Thyroid gland (tissue), 4 donors: Measurements from ENCODE around the gene JSRP1. TPM values are rescaled to one million over a fixed set of nuclear protein-coding genes. Genes with fewer than 3 reads are reported as not detected.

Source experiments
- DNase-seq, 2 donors: peaks; one replicate each; pipeline ENCODE4 v3.0.0-alpha.2; 2019
- H3K27ac ChIP-seq, 3 donors: fragments of 200-600 bp; sonication (generic); 1 replicate in 2 of 3; 2 replicates in 1 of 3; pipeline ENCODE4 v1.5.1; 2016 to 2019; ENCODE audit warnings: mild to moderate bottlenecking in 1 of 3, moderate library complexity in 1 of 3
- H3K27me3 ChIP-seq: fragments of 200-600 bp; sonication (generic); one replicate; pipeline ENCODE4 v1.5.1; 2019
- H3K36me3 ChIP-seq, 2 donors: fragments of 200-600 bp; sonication (generic); one replicate each; pipeline ENCODE4 v1.5.1; 2016 to 2019
- H3K4me1 ChIP-seq, 2 donors: fragments of 200-600 bp; sonication (generic); one replicate each; pipeline ENCODE4 v1.5.1; 2017 to 2019
- H3K4me3 ChIP-seq, 3 donors: fragments of 200-600 bp; sonication (generic); replicated peaks in 1 of 3; 1 replicate in 2 of 3; 2 replicates in 1 of 3; pipeline ENCODE4 v1.5.1; 2016; ENCODE audit warnings: mild to moderate bottlenecking in 1 of 3
- H3K9me3 ChIP-seq: fragments of 200-600 bp; sonication (generic); one replicate; pipeline ENCODE4 v1.5.1; 2017
- POLR2A ChIP-seq, 2 donors: fragments of 450-650 bp; IDR thresholded peaks; one replicate each; pipeline ENCODE4 v1.6.1; 2017; ENCODE audit warnings: antibody characterized with exemption in 2 of 2, mild to moderate bottlenecking in 2 of 2, moderate library complexity in 1 of 2
- WGBS, 2 donors: methylation state at CpG; one replicate each; pipeline ENCODE4 v1.1.5; 2017; 5-methylcytosine and 5-hydroxymethylcytosine counted together
- intact Hi-C: fragments of 100-400 bp; cut with DNase I; formaldehyde crosslinking; loops from one replicate; pipeline ENCODE4 v1.15.1; 2023
- total RNA-seq, 4 donors: library from RNA; depleted of rRNA; stranded (reverse); fragments of >200 nt; gene quantifications; one replicate each; pipeline ENCODE4 v1.2.3, GENCODE V29; 2016
- TF ChIP-seq, protein P1 (sequence below), 6 experiments: fragments of 200-600 bp in 3 of 6; fragments of 450-650 bp in 3 of 6; sonication (generic) in 3 of 6; IDR thresholded peaks; one replicate each; pipeline ENCODE4 v1.5.1; 2016 to 2019; ENCODE audit warnings: antibody characterized with exemption in 6 of 6, mild to moderate bottlenecking in 2 of 6, inconsistent platforms in 1 of 6, moderate library complexity in 1 of 6

The JSRP1 gene
- total RNA-seq, 4 donors from 2014 or later = not detected

DNA sequence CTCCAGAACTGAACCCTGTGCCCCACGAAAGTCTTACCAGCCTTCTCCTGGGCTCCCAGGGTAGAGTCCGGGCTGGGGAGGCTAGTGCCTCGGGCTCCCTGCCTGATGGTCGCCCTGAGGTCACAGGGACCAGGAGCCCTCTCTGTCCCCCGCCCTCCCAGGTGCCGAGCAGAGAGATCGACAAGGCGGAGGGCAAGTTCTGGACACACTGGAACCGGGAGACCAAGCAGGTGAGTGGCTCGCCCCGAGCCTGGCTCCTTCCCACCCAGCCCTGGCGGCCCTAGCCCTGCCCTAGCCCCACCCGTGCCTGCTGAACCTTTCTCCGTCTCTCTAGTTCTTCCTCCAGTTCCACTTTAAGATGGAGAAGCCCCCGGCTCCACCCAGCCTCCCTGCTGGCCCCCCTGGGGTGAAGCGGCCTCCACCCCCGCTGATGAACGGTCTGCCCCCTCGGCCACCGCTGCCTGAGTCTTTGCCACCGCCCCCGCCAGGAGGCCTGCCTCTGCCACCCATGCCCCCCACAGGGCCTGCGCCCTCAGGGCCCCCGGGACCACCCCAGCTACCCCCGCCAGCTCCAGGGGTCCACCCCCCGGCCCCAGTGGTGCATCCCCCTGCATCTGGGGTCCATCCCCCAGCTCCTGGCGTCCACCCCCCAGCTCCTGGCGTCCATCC, 8.7 kb downstream of the JSRP1 start:
- Histone ChIP-seq H3K4me1 (peaks cover 0 to 25% of the 10 kb centered on the region in 2 donors), H3K27me3 (peaks cover 2% of the 10 kb centered on the region), H3K36me3 (peaks cover 48 to 51% of the 10 kb centered on the region in 2 donors), H3K27ac (no peak overlapping the region), H3K9me3 (no peaks in the 10 kb centered on the region), H3K4me3 (no peak overlapping the region)
- intact Hi-C loops = no loop called here
- DNase-seq = no peak
- no peak for TF ChIP-seq POLR2A (IDR thresholded peaks at IDR 0.05)
- TF ChIP-seq, protein P1, sequence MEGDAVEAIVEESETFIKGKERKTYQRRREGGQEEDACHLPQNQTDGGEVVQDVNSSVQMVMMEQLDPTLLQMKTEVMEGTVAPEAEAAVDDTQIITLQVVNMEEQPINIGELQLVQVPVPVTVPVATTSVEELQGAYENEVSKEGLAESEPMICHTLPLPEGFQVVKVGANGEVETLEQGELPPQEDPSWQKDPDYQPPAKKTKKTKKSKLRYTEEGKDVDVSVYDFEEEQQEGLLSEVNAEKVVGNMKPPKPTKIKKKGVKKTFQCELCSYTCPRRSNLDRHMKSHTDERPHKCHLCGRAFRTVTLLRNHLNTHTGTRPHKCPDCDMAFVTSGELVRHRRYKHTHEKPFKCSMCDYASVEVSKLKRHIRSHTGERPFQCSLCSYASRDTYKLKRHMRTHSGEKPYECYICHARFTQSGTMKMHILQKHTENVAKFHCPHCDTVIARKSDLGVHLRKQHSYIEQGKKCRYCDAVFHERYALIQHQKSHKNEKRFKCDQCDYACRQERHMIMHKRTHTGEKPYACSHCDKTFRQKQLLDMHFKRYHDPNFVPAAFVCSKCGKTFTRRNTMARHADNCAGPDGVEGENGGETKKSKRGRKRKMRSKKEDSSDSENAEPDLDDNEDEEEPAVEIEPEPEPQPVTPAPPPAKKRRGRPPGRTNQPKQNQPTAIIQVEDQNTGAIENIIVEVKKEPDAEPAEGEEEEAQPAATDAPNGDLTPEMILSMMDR (IDR thresholded peaks at IDR 0.05) = no peak
- WGBS, 2 donors = 94 to 95% methylated on average over 16 to 26 of the region's 28 CpGs

DNA sequence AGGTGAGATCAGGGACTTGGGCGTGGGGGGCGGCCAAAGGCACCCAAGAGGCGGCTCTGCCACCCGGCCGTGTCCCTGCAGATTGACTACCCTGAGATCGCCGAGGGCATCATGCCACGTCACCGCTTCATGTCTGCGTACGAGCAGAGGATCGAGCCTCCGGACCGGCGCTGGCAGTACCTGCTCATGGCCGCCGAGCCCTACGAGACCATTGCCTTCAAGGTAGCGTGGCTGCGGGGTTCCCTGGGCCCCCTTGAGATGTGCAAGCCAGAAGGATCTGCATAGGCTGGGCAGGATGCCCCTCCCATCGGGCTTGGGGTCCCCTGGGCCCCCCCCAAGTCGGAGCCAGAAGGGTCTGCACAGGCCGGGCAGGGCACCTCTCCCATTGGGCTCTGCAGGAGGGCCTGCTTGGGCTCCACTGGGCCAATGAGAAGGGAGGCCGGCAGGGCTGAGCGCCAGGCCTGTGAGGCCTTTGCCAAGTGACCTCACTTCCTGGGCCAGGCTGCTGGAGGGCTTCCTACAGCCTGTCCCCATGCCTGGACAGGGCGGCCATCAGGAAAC, 9.3 kb downstream of the JSRP1 start:
- DNase-seq = no peak
- no peak overlapping the region for H3K4me3 ChIP-seq
- no peaks in the 10 kb centered on the region for H3K9me3 ChIP-seq
- H3K4me1 ChIP-seq = peaks cover 4 to 20% of the 10 kb centered on the region in 2 donors
- H3K27me3 ChIP-seq = no peaks in the 10 kb centered on the region
- peaks cover 48 to 51% of the 10 kb centered on the region in 2 donors for H3K36me3 ChIP-seq
- 72 to 89% methylated on average over 7 to 23 of the region's 26 CpGs for WGBS, 2 donors
- no peak for TF ChIP-seq POLR2A (IDR thresholded peaks at IDR 0.05)
- TF ChIP-seq, protein P1 (IDR thresholded peaks at IDR 0.05) = no peak
- intact Hi-C loops = no loop called here
- no peak overlapping the region for H3K27ac ChIP-seq

DNA sequence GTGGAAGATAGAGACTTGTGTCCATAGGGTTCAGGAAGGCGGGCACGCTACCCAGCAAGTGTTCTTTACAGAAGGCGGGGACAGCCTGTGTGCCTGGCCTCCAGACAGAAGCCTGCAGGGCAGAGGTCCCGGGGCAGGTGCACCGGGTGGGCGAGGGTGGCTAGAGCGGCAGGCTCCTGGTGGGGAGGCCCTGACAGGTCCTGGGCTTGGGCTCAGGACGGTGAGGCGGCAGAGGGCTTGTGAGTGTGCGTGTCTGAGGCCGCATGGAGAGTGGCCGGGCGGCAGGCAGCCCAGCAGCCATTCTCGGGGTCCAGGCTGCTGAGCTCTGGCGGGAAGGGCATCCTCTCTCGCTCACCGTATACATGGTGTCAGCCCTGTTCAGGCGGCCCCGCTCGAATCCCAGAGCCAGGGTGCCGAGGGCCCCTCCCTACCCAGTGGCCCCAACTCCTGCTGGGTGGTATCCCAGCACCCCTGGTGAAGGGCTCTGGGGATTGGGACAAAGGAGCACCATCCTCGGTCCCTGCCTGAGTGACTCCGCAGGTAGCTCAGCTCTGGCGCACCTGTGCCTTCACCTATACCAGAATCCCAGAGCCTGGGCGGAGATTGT, 10.1 kb downstream of the JSRP1 start:
- 93 to 97% methylated on average over 14 to 18 of the region's 25 CpGs for WGBS, 2 donors
- Histone ChIP-seq H3K36me3 (peaks cover 48 to 51% of the 10 kb centered on the region in 2 donors), H3K9me3 (no peaks in the 10 kb centered on the region), H3K27me3 (no peaks in the 10 kb centered on the region), H3K4me3 (no peak overlapping the region), H3K4me1 (peaks cover 12 to 22% of the 10 kb centered on the region in 2 donors), H3K27ac (no peak overlapping the region)
- TF ChIP-seq, protein P1 (IDR thresholded peaks at IDR 0.05) = no peak
- no peak for TF ChIP-seq POLR2A (IDR thresholded peaks at IDR 0.05)
- no peak for DNase-seq
- intact Hi-C loops = no loop called here

DNA sequence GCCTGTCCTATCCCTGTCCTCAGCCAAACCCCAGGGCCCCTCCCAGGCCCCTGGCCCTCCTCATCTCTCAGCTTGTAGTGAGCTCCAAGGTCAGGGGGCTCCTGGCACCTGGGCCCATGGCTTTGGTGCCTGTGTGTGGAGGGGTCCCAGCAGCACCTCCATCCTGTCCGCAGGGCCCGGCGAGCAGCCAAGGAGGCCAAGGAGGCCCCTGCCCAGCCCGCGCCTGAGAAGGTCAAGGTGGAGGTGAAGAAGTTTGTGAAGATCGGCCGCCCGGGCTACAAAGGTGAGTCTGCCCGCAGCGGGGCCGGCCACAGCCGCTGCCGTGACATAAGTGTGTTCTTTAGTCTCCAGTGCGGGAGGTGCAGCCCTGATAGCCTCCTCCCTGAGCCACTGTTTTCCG, 10.9 kb downstream of the JSRP1 start:
- Histone ChIP-seq H3K4me3 (no peak overlapping the region), H3K4me1 (peaks cover 20 to 22% of the 10 kb centered on the region in 2 donors), H3K27ac (no peak overlapping the region), H3K36me3 (peaks cover 48 to 51% of the 10 kb centered on the region in 2 donors), H3K9me3 (no peaks in the 10 kb centered on the region), H3K27me3 (no peaks in the 10 kb centered on the region)
- WGBS, 2 donors = 94% methylated on average over 15 of the region's 15 CpGs; no CpG with 5 or more reads in 1 of the 2 donors
- no peak for DNase-seq
- TF ChIP-seq, protein P1 (IDR thresholded peaks at IDR 0.05) = no peak
- no peak for TF ChIP-seq POLR2A (IDR thresholded peaks at IDR 0.05)
- intact Hi-C loops = no loop called here

DNA sequence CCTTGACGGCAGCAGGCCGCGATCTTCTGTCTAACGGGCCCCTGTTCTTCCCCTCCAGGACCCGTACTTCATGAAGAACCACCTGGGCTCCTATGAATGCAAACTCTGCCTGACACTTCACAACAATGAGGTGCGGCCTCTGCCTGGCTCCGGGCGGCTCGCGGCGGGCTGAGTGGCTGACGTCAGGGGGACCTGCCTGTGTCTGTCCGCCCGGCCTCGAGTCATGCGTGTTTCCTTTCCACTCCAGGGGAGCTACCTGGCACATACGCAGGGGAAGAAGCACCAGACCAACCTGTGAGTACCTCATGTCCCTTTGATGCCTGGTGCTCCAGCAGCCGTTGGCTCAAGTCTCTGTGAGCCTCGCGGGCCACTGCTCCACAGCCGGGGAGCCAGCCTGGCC, 11.7 kb downstream of the JSRP1 start:
- Histone ChIP-seq H3K36me3 (peaks cover 48 to 51% of the 10 kb centered on the region in 2 donors), H3K4me3 (no peak overlapping the region), H3K9me3 (no peaks in the 10 kb centered on the region), H3K27ac (no peak overlapping the region), H3K4me1 (peaks cover 24 to 26% of the 10 kb centered on the region in 2 donors), H3K27me3 (no peaks in the 10 kb centered on the region)
- intact Hi-C loops = no loop called here
- DNase-seq = no peak
- TF ChIP-seq, protein P1 (IDR thresholded peaks at IDR 0.05) = no peak
- TF ChIP-seq POLR2A (IDR thresholded peaks at IDR 0.05) = no peak
- 86% methylated on average over 18 to 20 of the region's 21 CpGs for WGBS, 2 donors
